ENCODE data around the gene DGCR6. TPM values are rescaled to one million over a fixed set of nuclear protein-coding genes. Genes with fewer than 3 reads are reported as not detected.

DGCR6 gene
- total RNA-seq, 1 donor from 2014 or later, result 5.0 TPM

DNA sequence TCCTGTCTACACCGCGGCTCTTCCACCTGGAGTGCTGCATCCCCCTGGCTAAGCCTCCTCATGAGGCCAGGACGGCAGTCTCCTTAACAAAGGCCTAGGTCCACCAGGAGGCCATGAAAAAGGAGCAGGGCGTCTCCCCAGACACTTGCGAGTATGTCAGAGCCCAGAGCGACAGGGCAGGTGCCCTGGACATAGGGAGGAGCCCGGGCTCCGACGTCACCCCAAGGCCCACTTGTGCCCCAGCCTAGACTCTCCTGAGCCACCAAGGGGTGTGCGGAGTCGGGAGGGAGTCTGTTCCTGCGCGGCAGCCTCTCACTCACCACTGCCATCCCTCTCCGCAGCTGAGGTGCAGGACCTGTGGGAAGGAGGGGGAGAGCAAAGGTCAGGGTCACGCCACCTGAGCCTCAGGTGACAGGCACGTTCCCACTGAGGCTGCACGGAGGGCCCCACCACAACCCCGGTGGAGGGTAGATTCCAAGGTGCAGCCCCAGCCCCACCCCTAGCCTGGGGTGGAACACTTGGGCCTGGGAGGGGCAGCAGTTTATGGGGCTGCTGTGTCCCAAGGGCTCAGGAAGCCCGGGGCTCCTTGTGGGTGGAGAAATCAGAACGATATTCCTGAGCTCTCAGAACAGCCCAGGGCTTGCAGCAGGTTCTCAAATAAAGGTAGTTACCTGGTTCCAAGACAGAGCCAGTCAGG, 19.4 kb downstream of the DGCR6 start:
- TF ChIP-seq, protein P1, sequence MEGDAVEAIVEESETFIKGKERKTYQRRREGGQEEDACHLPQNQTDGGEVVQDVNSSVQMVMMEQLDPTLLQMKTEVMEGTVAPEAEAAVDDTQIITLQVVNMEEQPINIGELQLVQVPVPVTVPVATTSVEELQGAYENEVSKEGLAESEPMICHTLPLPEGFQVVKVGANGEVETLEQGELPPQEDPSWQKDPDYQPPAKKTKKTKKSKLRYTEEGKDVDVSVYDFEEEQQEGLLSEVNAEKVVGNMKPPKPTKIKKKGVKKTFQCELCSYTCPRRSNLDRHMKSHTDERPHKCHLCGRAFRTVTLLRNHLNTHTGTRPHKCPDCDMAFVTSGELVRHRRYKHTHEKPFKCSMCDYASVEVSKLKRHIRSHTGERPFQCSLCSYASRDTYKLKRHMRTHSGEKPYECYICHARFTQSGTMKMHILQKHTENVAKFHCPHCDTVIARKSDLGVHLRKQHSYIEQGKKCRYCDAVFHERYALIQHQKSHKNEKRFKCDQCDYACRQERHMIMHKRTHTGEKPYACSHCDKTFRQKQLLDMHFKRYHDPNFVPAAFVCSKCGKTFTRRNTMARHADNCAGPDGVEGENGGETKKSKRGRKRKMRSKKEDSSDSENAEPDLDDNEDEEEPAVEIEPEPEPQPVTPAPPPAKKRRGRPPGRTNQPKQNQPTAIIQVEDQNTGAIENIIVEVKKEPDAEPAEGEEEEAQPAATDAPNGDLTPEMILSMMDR (conservative IDR thresholded peaks at IDR 0.05), result no peak
- no peak overlapping the region for H3K4me3 Mint-ChIP-seq
- DNase-seq (ENCODE audit: extremely low spot score, unreplicated experiment), result no peak
- H3K9me3 Mint-ChIP-seq, result no peaks in the 10 kb centered on the region
- H3K27me3 Mint-ChIP-seq, result no peaks in the 10 kb centered on the region
- H3K36me3 Mint-ChIP-seq, result no peaks in the 10 kb centered on the region
- no peaks in the 10 kb centered on the region for H3K4me1 Mint-ChIP-seq (ENCODE audit: unreplicated experiment)
- H3K27ac Mint-ChIP-seq, result no peak overlapping the region

DNA sequence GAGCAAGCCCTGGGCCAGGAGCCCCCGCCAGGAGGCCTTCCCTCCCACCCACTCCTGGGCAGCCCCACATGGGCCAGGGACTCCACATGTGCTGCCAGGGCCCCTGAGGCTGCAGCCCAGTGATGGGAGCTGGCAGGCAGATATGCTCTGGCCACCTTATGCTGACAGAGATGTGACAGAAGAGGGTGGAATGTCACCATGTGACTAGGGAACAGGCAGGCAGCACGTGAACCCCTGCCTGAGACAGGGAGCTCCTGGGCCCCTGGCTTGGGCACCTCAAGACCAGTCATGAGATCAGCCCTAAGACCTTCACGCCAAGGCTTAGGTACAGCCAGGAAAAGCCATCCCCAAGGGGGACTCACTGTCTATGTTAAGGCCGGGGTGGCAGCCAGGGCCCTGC, 20.9 kb downstream of the DGCR6 start:
- H3K36me3 Mint-ChIP-seq, result no peaks in the 10 kb centered on the region
- no peak for DNase-seq (ENCODE audit: extremely low spot score, unreplicated experiment)
- H3K9me3 Mint-ChIP-seq, result no peaks in the 10 kb centered on the region
- no peak overlapping the region for H3K4me3 Mint-ChIP-seq
- TF ChIP-seq, protein P1 (conservative IDR thresholded peaks at IDR 0.05), result no peak
- H3K27ac Mint-ChIP-seq, result no peak overlapping the region
- H3K4me1 Mint-ChIP-seq (ENCODE audit: unreplicated experiment), result no peaks in the 10 kb centered on the region
- no peaks in the 10 kb centered on the region for H3K27me3 Mint-ChIP-seq

DNA sequence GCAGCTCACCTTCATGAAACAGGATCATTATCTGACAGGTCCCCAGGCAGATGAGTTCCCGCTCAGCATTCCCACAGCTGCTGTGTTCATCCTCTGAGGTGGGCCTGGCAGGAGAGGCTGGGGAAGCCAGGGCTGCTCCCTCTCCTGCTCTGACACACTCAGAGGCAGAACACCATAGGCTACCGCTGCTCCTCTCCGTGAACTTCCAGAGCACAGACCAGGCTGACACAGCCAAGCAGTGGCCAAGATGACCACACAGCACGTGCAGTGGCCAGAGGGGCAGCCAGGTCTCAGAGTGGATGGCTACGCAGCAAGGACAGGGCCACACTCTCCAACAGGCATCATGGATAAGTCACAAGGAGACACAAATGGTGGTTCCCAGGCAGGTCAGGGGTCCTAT, 21.5 kb downstream of the DGCR6 start:
- Mint-ChIP-seq H3K36me3 (no peaks in the 10 kb centered on the region), H3K27me3 (no peaks in the 10 kb centered on the region), H3K9me3 (no peaks in the 10 kb centered on the region), H3K4me1 (ENCODE audit: unreplicated experiment) (no peaks in the 10 kb centered on the region), H3K27ac (no peak overlapping the region), H3K4me3 (no peak overlapping the region)
- TF ChIP-seq, protein P1 (conservative IDR thresholded peaks at IDR 0.05), result no peak
- no peak for DNase-seq (ENCODE audit: extremely low spot score, unreplicated experiment)

DNA sequence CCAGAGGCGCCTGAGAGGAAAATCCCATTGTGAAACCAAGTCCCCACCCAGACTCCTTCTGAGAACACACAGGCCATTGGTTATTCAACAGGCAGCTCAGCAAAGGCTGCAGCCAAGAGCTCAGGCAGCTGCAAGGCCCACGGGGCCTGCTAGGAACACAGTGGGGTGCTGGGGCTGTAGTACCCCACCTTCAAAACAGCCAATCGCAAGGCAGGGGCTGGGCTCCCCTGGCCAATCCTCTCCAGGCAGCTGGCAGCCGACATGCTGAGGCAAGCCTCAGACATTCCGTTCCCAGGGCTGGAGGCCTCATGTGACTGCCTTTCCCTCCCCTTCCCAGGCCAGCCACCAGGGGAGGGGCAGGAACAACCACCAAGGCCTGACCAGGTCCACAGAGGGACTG, 23.3 kb downstream of the DGCR6 start:
- Mint-ChIP-seq H3K9me3 (no peaks in the 10 kb centered on the region), H3K4me3 (no peak overlapping the region), H3K27ac (no peak overlapping the region), H3K4me1 (ENCODE audit: unreplicated experiment) (no peaks in the 10 kb centered on the region), H3K36me3 (no peaks in the 10 kb centered on the region), H3K27me3 (no peaks in the 10 kb centered on the region)
- TF ChIP-seq, protein P1 (conservative IDR thresholded peaks at IDR 0.05), result no peak
- no peak for DNase-seq (ENCODE audit: extremely low spot score, unreplicated experiment)

DNA sequence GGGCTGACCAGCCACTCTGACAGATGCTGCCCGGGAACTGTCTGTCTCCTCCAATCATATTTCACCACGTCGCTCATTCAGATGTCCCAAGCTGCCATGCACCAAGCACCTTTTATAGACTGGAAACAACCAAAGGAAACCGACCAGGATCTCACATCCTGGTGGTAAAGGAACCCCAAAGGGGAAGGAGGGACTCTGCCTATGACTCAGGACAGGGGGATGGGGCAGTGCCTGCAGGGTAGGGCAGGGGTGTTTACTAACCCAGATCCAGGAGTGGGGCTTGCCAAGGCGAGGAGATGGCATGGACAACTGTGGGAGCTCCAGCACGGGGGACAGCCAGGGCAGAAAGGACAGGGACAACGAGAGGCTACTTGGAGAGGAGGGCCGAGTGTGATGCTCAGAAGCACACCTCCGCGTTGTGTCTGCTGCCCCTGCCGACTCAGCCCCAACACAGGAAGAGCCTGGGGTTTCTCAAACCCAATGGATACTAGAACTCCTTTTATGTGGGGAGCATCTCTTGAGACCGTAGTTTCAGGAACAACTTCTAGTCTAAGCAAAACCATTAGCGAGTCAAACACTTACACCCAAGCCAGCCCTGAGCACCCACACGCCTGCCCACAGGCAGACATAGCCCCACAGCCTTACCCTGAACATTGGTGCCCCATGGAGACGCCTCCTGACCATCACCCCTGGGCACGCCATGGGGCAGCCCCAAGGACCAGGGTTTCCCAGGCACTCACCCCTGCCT, 26.0 kb downstream of the DGCR6 start:
- no peak overlapping the region for H3K27ac Mint-ChIP-seq

More for the DNA sequence above, 26.0 kb downstream of the DGCR6 start:
- Mint-ChIP-seq H3K4me1 (ENCODE audit: unreplicated experiment) (no peaks in the 10 kb centered on the region), H3K9me3 (no peaks in the 10 kb centered on the region), H3K27me3 (no peaks in the 10 kb centered on the region), H3K4me3 (no peak overlapping the region), H3K36me3 (no peaks in the 10 kb centered on the region)
- DNase-seq (ENCODE audit: extremely low spot score, unreplicated experiment), result no peak
- TF ChIP-seq, protein P1 (conservative IDR thresholded peaks at IDR 0.05), result no peak
